Measurements from ENCODE around the gene TMEM51.

TMEM51 gene

DNA sequence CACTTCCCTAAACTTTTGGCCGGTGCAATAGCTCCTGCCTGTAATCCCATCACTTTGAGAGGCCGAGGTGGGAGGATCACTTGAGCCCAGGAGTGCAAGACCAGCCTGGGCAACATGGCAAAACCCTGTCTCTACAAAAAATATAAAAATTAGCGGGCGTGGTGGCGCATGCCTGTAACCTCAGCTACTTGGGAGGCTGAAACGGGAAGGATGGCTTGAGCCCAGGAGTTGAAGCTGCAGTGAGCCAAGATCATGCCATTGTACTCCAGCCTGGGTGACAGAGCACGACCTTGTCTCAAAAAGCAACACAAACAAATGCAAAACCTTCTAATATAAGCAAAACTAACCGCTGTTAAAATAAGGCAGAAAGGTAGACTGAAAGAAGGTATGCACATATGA lies 25.9 kb downstream of the TMEM51 start:
- no peak for DNase-seq

DNA sequence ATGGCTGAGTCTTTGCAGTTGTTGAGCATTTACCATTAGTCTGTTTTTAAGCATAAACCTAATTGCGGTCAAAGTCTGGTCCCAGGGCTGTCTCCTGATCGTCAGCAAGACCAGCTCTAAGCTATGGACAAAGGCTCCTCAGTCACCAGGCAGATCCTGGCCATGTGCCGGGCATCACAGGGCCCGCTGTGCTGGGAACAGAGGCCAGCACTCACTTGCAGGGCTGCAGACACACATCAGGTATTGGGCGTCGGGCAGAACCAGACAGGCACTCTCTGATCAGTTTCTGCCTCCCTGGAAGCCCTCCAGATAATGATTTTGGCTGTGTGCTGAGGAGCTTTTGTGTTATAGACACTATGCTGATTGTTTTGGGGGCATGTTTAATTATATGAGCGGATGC lies 26.6 kb downstream of the TMEM51 start:
- no peak for DNase-seq

DNA sequence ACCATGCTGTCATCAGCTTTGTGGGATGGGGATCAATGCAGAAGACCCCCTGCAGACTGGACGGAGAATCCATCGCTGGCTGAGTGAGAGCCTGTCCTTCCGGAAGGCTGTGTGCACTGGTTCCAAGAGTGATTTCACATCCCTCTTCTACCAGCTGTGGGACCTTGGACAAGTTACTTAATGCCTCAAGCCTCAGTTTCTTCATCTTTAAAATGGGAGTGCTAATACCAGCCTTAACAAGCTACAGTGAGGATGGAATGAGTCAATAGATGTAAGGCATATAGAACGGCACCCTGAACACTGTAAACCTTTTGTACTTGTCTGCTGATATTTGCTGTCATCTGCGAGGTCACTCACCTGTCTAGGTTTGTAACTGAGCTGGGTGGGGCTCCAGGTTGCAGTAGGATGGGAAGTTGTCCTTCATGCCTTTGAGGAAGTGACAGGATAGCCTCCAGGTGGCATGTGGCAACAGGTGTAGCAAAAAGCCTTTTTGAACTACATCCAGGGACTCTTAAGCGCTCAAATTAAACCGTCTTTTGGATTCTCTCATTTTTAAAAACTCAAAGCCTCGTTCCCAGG lies 27.5 kb downstream of the TMEM51 start:
- DNase-seq: no peak

DNA sequence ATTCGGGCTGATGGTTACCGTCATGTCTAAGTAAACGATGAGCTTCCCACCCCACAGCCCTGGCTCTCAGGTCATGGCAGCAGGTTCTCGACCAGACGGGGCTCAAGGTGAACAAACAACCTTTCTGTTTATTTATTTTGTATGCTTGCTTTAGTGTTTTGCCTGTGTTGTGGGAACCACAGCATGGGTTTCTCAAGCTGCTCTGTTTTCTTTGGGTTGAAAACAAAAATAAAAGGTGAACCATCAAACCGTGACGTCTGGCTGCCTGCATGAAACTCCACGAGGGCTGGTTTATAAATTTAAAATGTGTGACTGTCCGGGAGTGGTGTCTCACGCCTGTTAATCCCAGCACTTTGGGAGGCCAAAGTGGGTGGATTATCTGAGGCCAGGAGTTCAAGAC lies 28.0 kb downstream of the TMEM51 start:
- no peak for DNase-seq

DNA sequence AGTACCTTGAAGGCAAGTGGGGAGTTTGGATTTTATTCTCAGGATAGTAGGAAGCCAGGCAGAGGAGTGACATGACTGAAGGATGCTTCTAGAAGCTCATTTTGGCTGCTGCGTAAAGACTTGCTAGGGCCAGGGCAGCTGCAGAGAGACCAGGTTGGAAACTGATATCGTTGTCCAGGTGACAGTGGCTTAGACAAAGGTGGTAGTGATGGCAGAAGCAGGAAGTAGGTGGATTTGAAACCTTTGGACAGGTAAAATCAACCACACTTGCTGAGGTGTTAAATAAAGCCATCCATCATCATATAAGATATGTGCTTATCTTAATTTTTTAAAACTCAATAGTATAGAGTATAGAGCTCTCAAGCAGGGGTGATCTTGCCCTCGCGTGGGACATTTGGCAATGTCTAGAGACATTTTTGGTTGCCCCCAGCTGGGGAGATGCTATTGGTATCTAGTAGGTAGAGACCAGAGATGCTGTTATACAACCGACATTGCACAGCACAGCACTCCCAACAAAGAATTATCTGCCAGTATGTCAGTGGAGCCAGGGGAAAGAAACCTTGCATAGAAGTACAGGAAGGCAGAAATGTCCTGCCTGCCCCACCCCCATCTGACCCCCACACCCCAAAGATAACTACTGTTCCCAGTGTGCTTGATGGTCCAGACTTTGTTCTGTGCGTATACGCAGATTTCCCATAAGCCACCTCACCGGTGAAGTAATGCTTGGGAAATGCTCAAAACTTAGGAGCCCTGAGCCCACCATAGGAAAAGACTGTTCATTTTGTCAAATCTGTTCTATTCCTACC lies 31.1 kb downstream of the TMEM51 start:
- no peak for DNase-seq

DNA sequence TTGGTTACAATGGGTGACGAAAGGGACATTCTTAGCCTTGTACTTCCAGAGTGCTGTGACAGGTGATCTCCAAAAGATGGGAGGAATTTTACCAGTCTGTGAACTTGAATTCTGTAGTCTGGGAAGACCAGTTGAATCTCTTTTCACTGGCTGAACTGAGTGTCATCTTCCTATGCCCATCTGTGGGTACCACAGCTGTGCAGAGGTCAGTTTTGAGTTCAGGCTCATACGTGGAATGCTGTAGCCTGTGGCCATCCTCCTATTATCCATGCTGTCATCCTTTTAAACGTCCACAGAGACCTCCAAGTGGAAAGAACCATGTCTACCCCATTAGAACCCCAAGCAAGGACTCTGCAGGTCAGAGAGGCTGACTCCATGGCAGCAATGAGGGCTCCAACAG lies 32.1 kb downstream of the TMEM51 start:
- DNase-seq: no peak

DNA sequence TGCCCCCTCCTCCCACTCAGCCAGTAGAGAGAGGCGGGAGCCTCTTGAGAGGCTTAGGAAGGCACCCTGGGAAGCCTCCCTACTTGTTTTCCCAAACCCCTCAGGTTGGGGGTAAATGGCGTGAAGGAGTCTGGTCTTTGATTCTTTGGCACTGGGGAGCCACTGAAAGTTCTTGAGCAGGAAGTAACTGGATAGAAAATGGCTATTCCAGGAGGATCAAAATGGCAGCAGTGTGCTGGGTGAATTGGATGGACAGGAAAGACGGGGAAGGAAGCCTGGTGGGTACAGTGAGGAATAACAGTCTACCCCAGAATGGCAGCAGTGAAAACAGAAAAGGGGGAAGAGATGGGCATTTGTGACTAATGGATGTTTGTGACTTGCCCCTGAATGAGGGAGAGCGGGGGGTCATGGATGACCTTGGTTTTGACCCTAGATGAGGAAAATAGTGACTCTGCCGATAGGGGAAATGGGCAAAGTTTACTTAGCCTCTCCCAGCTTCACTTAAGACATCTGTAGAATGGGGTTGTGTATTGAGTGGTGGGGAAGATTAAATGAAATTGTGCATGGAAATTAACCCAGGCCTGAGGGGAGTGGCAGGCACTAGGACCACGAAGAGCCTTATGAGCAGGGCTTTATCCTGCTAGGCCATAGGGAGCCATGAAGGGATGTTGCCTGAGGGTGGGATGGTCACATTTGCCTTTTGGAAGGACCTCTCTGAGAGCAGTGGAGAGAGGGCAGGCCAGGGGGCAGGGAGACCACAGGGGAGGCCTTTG lies 32.7 kb downstream of the TMEM51 start:
- no peak for DNase-seq

DNA sequence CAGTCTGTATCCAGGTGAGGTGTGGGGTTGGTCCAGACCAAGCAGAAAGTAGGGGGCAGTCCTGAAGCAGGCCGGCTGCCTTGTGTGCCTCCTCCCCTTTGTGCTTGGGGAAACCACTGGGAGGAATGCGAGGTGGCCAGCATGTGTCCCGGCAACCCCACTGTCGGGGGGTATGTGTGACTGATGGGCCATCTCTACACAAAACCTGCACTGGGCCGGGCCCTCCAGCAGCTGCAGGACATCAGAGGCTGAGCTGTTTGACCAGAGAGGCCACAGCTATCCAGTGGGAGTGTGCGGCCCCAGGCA lies 33.3 kb downstream of the TMEM51 start:
- DNase-seq: no peak

DNA sequence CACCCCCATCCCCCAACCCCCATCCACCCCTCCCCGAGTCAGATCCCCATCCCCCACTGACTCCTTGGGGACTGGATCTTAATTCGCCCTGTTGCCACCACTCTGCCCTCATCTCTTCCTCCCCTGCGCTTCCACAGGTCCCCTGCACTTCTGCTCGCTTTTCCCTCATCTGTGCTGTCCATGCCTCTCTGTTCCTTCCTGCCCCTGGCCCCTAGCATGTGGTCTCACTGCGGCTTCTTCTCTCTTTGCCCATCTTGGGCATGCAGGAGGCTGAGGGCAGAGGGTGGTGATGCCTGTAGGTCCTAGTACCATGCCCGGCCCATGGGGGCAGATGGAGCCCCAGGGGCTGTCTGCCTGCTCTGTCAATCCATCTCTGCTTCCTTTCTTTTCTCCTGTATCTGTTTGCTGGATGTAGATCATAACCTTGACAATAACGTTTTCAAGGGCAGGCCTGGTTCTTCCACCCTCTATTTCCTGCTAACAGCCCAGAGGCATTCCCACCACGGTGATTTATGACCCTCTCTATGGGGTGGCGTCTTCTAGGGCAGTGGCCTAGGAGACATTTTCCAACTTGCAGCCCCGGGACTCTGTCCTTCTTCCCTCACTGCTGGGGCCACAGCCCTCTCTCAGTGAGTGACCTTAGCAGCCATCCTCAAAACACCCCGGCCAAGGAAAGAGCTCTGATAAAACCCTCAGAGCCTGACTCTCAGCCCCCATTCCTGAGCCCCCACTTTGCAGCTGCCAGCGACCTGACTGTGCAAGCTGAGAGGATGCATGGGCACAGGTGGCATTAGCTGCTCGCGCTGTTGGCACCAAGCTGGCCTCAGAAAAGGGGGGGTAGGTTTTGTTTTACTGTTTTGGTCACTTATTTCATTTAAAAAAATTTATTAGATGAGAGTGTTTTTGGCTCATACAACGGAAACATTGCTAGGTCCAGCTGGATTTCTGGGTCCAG lies 33.9 kb downstream of the TMEM51 start:
- no peak for DNase-seq

DNA sequence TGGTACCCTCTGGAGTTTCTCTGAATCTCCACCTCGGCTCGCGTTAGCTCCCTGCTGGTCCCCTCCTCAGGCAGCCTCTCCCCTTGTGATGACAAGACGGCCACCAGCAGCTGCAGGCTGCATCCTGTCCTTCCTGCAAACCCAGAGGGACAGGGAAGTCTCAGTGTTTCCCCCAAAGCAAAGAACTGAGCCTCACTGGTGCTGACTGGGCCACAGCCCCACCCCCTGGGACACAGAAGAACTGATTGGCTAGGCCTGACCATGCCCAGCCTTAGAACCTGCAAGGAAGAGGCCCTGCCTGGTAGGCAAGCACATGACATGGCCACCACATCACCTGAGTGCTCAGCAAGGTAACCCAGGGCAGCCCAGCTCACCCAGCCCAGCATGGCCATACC lies 34.6 kb downstream of the TMEM51 start:
- no peak for DNase-seq

DNA sequence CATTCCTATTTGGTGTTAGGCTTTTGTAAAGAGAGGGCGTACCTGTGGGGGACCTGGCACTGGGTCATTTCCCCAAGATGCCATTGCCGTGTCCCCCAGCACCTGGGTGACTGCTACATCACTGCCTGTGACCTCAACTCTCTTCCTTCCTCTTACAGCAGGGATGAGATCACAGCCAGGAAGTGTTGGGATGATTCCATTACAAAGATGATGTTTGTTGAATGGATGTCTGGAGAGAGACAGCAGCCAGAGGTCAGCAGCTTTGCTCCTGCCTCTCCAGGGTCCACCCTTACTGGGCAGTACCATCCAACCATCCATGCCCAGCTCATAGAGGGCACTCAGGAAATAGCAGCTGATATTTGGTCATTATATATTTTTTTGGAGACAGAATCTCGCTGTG lies 35.1 kb downstream of the TMEM51 start:
- no peak for DNase-seq

DNA sequence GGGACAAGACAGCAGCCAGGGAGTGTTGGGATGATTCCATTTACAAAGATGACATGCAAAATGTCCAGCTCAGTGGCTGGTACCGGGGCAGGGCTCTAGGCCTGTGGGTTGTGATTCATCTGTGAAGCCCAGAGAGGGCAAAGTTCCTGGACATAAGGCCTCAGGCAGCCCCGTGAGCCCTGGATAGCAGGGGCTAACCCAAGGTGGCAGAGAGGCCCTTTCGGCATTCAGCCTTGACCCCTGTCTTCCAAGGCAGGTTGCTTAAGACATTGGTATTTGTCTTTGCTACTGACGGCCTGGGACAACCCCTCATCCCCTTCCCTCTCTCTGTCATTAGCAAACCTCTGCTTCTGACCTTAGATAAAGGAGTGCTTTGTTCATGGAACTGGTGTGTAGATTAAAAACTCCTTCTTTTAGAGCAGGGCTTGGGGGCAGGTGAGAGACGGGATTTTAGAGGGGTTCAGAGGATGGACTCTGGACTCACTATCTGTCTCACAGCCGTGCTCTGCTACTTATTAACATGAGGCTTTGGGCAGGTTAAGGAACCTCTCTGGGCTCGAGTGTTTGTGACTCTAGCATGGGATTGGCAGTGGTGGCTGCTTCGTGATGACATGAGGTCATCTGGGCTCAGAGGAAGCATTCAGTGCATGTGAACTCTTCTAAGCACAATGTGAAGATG lies 36.3 kb downstream of the TMEM51 start:
- DNase-seq: no peak

DNA sequence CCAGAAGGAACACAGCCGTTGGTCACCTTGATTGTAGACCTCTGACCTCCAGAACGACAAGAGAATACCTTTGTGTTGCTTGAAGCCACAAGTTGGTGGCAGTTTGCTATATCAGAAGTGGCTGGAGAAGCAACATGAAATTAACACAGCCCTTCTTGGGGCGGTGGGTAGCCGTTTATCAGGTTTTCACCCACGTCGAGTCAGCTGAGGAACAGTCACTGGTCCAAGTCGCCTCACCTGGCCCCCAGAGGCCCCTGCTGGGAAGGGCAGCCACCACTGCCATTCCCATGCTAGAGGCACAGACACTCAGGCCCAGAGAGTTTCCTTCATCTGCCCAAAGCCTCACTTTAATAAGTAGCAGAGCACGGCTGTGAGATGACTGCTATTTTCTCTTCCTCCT lies 37.7 kb downstream of the TMEM51 start:
- DNase-seq: no peak

DNA sequence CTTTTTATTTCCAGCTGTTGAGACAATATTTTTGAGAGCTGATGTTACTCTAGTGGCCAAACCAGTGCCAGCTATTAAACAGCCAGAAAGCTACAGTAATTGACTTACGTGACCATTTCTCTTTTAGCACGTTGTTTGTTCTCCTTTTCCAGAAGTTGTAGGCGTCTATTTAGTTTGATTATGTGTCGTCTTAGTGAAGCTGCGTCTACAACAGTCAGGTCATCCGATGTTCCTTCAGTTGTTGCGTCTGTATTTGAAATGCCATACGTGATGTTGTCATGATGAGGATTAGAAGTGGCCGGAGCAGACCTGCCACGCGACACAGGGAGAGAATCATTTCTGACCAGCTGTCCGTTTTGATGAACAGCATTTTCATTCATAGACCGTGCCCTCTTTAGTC lies 38.2 kb downstream of the TMEM51 start:
- DNase-seq: no peak

DNA sequence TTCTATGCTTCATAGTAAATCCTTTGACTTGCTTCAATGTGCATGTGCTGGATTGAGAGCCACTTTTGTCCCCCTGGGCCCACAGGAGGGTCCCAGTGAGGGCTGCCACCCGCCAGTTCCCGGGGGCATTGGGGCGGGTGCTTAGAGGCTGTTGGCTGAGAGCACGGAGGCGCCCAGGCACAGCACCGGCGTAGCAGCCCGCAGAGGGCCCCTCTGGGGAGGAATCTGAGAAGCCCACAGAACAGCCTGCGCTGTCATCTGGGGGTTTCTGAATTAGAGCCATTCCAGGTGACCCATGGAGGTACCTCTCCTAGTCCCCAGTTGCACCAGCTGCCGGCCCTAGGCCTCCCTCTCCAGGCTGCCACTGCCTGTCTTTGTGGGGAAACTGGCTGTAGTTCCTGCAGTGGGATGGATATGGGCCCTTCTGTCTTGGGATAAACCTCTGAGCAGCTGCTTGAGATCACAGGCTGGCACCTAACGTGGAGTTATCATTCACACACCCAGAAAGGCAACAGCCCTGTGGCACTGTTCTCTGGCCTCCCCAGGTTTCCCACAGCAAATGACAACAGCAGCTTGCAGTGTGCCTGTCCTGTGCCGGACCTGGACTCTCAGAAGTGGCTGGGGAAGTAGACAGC lies 39.5 kb downstream of the TMEM51 start:
- no peak for DNase-seq

DNA sequence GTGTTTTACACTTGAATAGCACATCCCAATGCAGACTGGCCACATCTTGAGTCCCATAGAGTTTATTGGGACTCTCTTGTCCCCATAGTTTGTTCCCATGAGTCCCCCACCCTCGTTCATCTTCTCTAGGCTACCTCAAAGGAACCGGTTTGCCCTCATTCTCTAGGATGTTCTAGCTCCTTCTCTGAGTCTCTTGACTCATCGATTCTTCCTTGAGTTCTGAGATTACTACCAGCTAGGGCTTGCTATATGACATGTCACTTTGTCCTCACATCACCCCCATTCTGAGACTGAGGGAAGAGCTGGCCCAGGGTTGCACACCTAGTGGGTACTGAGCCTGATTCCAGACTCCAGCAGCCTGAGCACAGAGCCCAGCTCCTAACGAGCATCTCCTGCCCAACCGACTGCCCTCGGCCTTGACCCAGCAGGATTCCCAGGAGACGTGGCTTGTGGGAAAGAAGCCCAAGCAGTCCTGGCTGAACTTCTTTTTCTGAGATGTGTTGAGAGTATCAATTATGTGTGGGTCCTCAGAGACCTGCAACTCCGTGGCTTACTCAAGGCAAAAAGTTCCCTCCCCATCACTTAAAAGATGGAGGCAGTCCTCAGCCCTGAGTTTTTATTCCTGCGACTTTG lies 42.0 kb downstream of the TMEM51 start:
- no peak for DNase-seq

DNA sequence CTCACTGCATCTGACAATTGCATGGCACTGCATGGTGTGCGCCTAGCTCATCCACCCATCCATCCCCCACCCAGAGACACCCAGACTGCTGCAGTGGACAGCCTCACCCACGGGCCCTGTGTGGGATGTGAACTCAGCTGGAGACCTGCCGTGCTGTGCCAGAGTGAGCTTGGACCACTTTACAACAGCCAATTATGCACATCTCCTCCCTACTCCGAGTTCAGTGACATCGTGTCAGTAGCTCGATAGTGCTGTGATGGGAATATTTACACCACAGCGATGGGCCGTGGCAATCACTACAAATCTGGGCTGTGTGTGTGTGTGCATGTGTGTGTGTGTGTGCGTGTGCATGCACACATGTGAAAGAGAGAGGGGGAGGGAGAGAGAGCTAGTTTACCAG lies 42.5 kb downstream of the TMEM51 start:
- no peak for DNase-seq

DNA sequence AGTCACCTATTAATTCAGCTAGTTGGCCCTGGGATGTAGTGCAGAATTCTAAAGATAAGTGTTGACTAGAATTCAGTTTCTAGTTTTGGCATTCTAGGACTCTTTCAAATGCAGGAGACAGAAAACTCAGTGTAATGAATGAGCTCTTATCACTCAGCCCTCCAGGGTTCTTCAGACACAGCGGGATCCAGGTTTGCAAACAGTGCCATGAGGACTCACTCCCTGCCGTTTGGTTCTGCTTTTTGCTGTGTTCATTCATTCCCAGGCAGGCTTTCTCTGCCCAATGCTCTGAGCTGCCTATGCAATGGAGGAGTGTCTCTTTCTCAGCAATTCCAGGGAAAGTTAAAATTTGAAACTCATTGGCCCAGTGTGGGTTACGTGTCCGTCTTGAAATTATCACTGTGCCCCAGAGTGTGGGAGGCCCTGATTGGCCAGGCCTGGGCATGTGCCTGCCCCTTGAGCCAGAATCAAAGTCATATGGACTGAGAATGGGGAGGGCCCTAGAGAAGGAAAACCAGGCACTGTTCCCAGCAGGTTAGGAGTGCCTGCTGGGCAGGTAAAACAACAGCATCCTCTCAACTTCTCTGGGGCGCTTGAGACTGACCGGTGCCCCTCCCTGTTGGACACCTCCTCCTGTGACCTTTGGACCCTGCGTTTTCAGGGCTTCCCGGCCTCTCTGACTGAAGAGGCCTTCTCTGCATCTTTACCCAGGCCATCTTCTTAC lies 43.4 kb downstream of the TMEM51 start:
- DNase-seq: no peak

DNA sequence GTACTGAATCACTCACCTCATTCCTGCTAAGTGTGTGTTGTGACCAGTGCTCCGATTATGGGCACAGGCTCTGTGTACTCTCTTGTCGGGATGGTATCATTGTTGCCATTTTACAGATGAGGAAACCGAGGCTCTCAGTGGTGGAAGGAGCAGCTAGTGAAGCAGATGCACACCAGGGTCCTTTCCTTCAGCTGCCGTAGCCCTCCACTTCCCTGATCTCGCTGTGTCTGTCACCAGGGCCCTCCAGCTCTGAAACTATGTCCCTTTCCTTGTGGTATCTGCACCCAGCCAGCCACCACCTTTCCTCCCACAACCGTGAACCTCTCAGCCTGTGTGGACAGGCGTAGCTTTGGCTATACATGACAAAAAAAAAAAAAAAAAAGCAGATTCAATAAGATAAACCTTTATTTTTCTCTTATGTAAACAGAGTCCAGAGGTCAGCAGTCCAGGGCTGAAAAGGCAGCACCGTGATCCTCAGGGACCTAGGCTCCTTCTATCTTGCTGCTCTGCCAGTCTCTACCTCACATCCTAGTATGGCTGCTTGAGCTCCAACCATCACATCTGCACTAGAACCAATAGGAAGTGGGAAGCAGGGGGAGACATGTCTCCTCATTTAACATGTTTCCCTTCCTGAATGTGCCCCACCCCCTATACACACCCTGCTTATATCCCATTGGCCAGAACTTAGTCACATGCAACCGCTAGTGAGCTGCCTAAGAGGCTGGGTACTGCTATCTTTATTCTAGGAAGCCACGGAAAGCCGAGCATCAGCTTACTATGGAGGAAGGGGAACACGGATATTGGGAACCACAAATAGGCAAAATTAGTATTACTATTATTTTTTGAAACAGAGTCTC lies 44.3 kb downstream of the TMEM51 start:
- no peak for DNase-seq

DNA sequence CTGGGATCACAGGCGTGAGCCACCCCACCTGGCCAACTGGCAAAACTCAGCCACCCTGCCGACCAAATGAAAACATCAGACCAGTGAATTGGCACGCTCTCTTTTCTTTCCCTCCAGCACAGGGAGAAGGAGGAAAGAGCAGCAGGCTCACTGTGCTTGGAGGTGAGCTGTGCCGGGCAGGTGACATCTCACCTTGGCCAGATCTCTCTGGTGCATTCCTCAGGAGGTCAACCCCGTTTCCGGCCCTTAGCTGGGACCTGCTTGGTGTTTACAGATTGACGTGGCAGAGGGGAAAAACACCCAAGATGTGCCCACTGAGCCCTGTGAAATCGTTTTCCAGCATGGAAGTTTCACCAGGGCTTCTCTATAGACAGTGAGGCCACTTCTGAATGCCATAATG lies 45.1 kb downstream of the TMEM51 start:
- DNase-seq: no peak
